Stomach (tissue), 9 donors: ENCODE measurements around the gene TRAK1. TPM values are rescaled to one million over a fixed set of nuclear protein-coding genes. Genes with fewer than 3 reads are reported as not detected.

Experiments used
- DNase-seq, 2 donors: peaks; one replicate each; pipeline versions ENCODE4 v3.0.0 to v3.0.0-alpha.2; 2013 to 2019
- H3K27ac ChIP-seq, 5 donors: fragments of 200-600 bp in 4 of 5; sonication (generic) in 4 of 5; one replicate each; pipeline ENCODE4 v1.5.1; 2013 to 2019; ENCODE audit warnings: mild to moderate bottlenecking in 1 of 5, moderate library complexity in 1 of 5
- H3K27me3 ChIP-seq, 3 donors: fragments of 200-600 bp; sonication (generic); one replicate each; pipeline ENCODE4 v1.5.1; 2017 to 2019; ENCODE audit warnings: mixed run types in 1 of 3
- H3K36me3 ChIP-seq, 4 donors: fragments of 200-600 bp; sonication (generic); 1 replicate in 3 of 4; 2 replicates in 1 of 4; pipeline ENCODE4 v1.5.1; 2016 to 2019
- H3K4me1 ChIP-seq, 4 donors: fragments of 200-600 bp; sonication (generic); one replicate each; pipeline ENCODE4 v1.5.1; 2016 to 2019
- H3K4me3 ChIP-seq, 4 donors: fragments of 200-600 bp; sonication (generic) in 3 of 4; one replicate each; pipeline ENCODE4 v1.5.1; 2016 to 2019; ENCODE audit warnings: mild to moderate bottlenecking in 1 of 4
- H3K9me3 ChIP-seq, 4 donors: fragments of 200-600 bp; sonication (generic); one replicate each; pipeline ENCODE4 v1.5.1; 2016 to 2019
- EP300 ChIP-seq: sonication (generic); formaldehyde crosslinking; IDR thresholded peaks from one replicate; pipeline ENCODE4 v1.6.1; 2017; ENCODE audit warnings: antibody characterized with exemption
- POLR2A ChIP-seq, 4 donors: fragments of 450-650 bp; IDR thresholded peaks; one replicate each; pipeline ENCODE4 v1.6.1; 2016; ENCODE audit warnings: antibody characterized with exemption in 4 of 4, control low read depth in 2 of 4, mild to moderate bottlenecking in 1 of 4, moderate library complexity in 1 of 4
- POLR2AphosphoS5 ChIP-seq, 3 donors: sonication (generic); formaldehyde crosslinking; IDR thresholded peaks; one replicate each; pipeline ENCODE4 v1.6.1; 2016; ENCODE audit warnings: antibody characterized with exemption in 3 of 3
- WGBS, 5 donors: extraction: QIAGEN DNeasy Blood & Tissue Kit in 3 of 5; methylation state at CpG; one replicate each; pipeline versions ENCODE4 v1.1.5 to v1.1.7; 2013 to 2018; 5-methylcytosine and 5-hydroxymethylcytosine counted together
- intact Hi-C: fragments of 100-400 bp; cut with DNase I; formaldehyde crosslinking; loops from one replicate; pipeline ENCODE4 v1.15.1; 2023; ENCODE audit warnings: low total_unique reads
- polyA plus RNA-seq, 3 donors: library from polyadenylated mRNA; stranded (reverse); fragments of 200-250 nt; gene quantifications; one replicate each; pipeline ENCODE4 v1.2.3, GENCODE V29; 2013
- total RNA-seq, 5 donors: library from RNA; depleted of rRNA; stranded (reverse); fragments of >200 nt; gene quantifications; one replicate each; pipeline versions ENCODE4 v1.1.0 to v1.2.3, GENCODE V29; 2014 to 2016
- TF ChIP-seq, protein P1 (sequence below), 7 experiments: fragments of 450-650 bp in 4 of 7; fragments of 200-600 bp in 3 of 7; sonication (generic) in 3 of 7; IDR thresholded peaks; one replicate each; pipeline ENCODE4 v1.5.1; 2016 to 2019; ENCODE audit warnings: antibody characterized with exemption in 7 of 7, control low read depth in 2 of 7, mild to moderate bottlenecking in 1 of 7
- donor health status: healthy with polysubstance abuse.
- donor health status: Bipolar disorder and iron deficiency.
- donor health status: healthy.

Gene TRAK1
- total and polyA plus RNA-seq, 8 donors = 17.2 to 328 (median 86.0) TPM

DNA sequence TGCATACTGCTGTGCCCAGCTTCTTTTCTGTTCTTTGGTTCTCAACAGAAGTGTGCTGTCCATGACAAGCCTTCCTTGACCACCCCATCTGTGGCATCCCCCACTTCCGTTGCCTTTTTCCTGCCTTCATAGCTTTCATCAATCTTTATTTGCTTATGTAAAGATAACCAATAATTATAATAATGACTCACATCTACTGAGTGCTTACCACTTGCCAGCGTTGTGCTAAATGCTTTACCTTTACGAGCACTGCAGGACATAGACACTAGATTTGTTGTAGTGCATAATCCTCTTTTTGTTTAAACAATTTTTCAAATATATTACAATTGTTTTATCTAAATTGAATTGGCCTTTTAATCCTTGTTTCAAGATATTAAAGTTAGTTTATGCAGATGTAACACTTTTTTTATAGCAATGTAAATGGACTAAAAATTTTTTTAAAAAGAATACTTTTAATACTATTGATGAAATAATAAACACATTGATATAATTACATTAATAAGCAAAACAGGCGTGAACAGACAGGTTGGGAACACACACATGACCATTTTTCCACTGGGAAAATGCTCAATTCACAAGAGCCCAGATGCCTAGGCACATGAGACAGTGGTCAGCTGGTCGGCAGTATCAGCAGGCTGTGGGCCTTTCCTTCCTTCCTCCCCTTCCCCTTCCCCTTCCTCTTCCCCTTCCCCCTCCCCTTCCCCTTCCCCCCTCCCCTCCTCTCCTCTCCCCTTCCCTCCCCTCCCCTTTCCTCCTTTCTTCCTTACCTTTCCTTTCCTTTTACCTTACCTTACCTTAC lies 42.5 kb downstream of the TRAK1 start:
- intact Hi-C loops = no loop called here
- TF ChIP-seq POLR2AphosphoS5 (IDR thresholded peaks at IDR 0.05) (peak in 1 of 3 donors; percentile 41), EP300 (no peak)
- H3K9me3 ChIP-seq = no peaks in the 10 kb centered on the region
- peak overlapping the region; percentile 27 to 85 (median 78) for H3K27ac ChIP-seq
- H3K4me3 ChIP-seq = no peak overlapping the region
- H3K4me1 ChIP-seq = peaks cover 20 to 38% (median 25%) of the 10 kb centered on the region in 4 donors
- 49 to 66% (median 61%) methylated on average over 5 of the region's 5 CpGs for WGBS, 5 donors
- no peak for DNase-seq
- H3K27me3 ChIP-seq = no peaks in the 10 kb centered on the region
- peaks cover 0 to 3% (median 0%) of the 10 kb centered on the region in 4 donors for H3K36me3 ChIP-seq

DNA sequence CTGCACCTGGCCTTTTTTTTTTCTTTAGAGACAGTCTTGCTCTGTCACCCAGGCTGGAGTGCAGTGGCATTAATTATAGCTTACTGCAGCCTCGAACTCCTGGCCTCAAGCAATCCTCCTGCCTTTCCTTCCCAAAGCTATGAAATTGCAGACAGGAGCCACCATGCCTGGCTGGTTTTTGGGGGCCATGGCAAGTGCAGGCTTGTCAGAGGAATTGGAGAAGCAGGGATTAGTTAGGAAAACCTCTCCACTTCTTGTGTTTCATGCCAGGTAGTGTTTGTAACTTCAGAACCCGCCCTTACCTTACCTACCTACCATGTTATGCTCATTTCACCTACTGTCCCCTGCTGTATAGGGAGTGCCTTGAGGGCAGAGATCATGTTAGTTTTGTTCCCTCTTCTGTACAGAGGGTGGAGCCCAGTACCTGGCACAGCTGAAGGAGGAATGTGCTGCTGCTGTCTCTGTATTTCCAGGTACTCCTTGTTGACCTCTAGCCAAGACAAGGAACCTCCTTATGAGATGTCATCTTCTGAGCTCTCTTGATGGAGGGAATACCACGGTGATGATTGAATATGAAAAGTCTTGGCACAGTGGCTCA lies 43.8 kb downstream of the TRAK1 start:
- H3K4me1 ChIP-seq = peaks cover 9 to 29% (median 13%) of the 10 kb centered on the region in 4 donors
- no peaks in the 10 kb centered on the region for H3K9me3 ChIP-seq
- H3K27me3 ChIP-seq = no peaks in the 10 kb centered on the region
- 55 to 71% (median 64%) methylated on average over 3 of the region's 3 CpGs for WGBS, 5 donors
- H3K36me3 ChIP-seq = peaks cover 0 to 8% (median 0%) of the 10 kb centered on the region in 4 donors
- H3K4me3 ChIP-seq = no peak overlapping the region
- intact Hi-C loops = no loop called here
- TF ChIP-seq POLR2AphosphoS5 (IDR thresholded peaks at IDR 0.05) (peak in 2 of 3 donors; percentile 40 to 59), EP300 (no peak)
- peak overlapping the region; percentile 50 to 85 (median 78) for H3K27ac ChIP-seq
- peak; percentile 51 to 71 for DNase-seq

DNA sequence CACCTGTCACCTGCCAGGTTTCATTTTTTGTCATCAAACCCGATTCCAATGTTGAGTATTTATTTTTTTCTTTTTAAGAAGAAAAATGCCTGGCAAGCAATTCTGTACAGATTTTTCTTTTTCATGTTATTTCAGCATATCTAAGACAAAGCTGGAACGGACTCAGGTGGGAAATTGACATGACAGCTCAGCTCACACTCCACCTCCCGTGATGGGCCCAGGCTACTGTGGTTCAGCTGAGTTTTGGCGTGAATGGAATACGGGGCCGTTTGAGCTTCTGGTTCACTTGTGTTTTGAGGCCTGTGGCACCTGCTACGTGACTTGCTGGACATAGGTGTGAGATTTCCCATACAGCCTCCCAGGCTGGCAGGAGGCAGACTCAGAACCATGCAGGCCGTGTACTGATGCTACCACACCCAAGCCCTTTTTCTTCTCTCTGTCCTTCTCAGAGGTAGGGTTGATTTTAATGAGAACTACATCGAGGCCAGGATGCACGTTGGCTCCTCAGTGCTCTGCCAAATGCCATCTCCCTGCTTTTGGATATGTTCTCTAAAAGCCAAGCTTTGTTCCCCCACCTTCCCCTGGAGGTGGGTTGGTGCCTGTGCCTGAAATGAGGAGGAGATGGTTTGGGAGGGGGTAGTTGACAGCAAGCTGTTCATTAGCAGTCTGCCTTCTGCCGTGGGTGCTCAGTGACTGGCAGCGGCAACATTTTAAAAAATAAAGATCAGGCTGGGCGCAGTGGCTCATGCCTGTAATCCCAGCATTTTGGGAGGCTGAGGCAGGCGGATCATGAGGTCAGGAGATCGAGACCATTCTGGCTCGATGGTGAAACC lies 48.7 kb downstream of the TRAK1 start:
- peaks cover 0 to 15% (median 4%) of the 10 kb centered on the region in 4 donors for H3K4me1 ChIP-seq
- H3K27me3 ChIP-seq = no peaks in the 10 kb centered on the region
- no peaks in the 10 kb centered on the region for H3K9me3 ChIP-seq
- no peak overlapping the region for H3K27ac ChIP-seq
- WGBS, 5 donors = 94 to 95% (median 95%) methylated on average over 16 of the region's 16 CpGs
- intact Hi-C loops = no loop called here
- DNase-seq = no peak
- H3K4me3 ChIP-seq = no peak overlapping the region
- TF ChIP-seq POLR2A (IDR thresholded peaks at IDR 0.05) (no peak), EP300 (no peak), POLR2AphosphoS5 (IDR thresholded peaks at IDR 0.05) (no peak)
- TF ChIP-seq, protein P1, sequence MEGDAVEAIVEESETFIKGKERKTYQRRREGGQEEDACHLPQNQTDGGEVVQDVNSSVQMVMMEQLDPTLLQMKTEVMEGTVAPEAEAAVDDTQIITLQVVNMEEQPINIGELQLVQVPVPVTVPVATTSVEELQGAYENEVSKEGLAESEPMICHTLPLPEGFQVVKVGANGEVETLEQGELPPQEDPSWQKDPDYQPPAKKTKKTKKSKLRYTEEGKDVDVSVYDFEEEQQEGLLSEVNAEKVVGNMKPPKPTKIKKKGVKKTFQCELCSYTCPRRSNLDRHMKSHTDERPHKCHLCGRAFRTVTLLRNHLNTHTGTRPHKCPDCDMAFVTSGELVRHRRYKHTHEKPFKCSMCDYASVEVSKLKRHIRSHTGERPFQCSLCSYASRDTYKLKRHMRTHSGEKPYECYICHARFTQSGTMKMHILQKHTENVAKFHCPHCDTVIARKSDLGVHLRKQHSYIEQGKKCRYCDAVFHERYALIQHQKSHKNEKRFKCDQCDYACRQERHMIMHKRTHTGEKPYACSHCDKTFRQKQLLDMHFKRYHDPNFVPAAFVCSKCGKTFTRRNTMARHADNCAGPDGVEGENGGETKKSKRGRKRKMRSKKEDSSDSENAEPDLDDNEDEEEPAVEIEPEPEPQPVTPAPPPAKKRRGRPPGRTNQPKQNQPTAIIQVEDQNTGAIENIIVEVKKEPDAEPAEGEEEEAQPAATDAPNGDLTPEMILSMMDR (IDR thresholded peaks at IDR 0.05) = no peak
- peaks cover 0 to 5% (median 0%) of the 10 kb centered on the region in 4 donors for H3K36me3 ChIP-seq

DNA sequence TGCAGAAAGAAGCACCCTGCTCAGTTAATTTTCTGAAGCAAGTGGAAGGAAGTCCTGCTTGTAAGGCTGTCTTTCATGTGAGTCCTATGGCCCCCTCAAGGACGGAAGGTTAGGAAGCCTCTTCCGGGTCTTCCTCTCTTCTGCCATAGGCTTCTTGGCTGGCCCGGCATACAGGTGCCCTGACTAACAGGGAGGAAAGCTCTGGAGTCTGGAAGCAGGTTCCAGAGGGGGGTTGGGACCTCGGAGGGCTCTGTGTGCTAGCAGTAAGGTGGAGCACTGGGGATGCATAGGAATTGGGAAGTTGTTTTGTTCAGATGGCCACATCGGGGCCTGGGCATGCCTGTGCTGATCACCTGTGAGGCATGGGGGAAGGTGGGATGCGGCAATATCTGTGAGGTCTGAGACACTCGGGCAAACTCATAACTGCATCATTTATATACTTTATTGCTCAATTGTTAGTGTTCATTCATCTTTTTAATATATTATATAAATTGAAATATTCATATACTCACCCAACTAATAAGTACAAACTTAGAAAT lies 49.6 kb downstream of the TRAK1 start:
- H3K9me3 ChIP-seq = no peaks in the 10 kb centered on the region
- no peak overlapping the region for H3K27ac ChIP-seq
- no peak overlapping the region for H3K4me3 ChIP-seq
- H3K36me3 ChIP-seq = peaks cover 0 to 5% (median 0%) of the 10 kb centered on the region in 4 donors
- TF ChIP-seq, protein P1 (IDR thresholded peaks at IDR 0.05) = no peak
- TF ChIP-seq EP300 = no peak
- TF ChIP-seq POLR2A (IDR thresholded peaks at IDR 0.05) = no peak
- TF ChIP-seq POLR2AphosphoS5 (IDR thresholded peaks at IDR 0.05) = no peak
- peaks cover 0 to 10% (median under 1%) of the 10 kb centered on the region in 4 donors for H3K4me1 ChIP-seq
- no peak for DNase-seq
- 85 to 93% (median 86%) methylated on average over 7 of the region's 7 CpGs for WGBS, 5 donors
- intact Hi-C loops = no loop called here
- no peaks in the 10 kb centered on the region for H3K27me3 ChIP-seq

DNA sequence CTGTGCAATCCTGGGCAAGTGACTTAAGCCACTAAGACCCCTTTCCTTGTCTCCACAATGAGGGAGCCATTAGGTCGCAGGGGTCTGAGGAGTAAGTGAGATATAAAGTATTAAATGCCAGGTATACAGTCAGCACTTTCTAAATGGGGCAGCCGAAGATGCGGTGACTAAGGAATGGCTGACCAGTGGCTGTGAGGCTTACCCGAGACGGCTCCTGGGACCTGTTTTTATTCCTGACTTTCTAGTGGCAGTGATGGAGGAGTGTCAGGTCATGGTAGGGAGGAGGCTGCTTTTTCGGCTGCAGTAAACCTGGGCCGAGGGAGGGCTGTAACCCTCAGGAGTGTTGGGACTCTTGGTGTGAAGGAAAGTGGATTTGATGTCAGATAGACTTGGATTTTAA lies 52.3 kb downstream of the TRAK1 start:
- Histone ChIP-seq H3K9me3 (no peaks in the 10 kb centered on the region), H3K27me3 (no peaks in the 10 kb centered on the region), H3K4me3 (no peak overlapping the region), H3K27ac (no peak overlapping the region), H3K4me1 (peaks cover 3 to 16% (median 9%) of the 10 kb centered on the region in 4 donors), H3K36me3 (peaks cover 0 to 5% (median 0%) of the 10 kb centered on the region in 4 donors)
- intact Hi-C loops = no loop called here
- no peak for DNase-seq
- 82 to 89% (median 85%) methylated on average over 7 of the region's 7 CpGs for WGBS, 5 donors
- TF ChIP-seq, protein P1 (IDR thresholded peaks at IDR 0.05) = no peak
- no peak for TF ChIP-seq POLR2AphosphoS5 (IDR thresholded peaks at IDR 0.05)
- no peak for TF ChIP-seq POLR2A (IDR thresholded peaks at IDR 0.05)
- no peak for TF ChIP-seq EP300
